Measurements from ENCODE around the gene PKD1L1.
A peak's percentile ranks its signal among the peaks of the same experiment; 100 is the strongest.
"Not testable (repeated sequence)": the region's sequence is repeated elsewhere in the genome, so short reads cannot be mapped to it uniquely, and the experiment has no call there.

The PKD1L1 gene

GRCh38 chr7:47931005-47932004, 17.0 kb downstream of the PKD1L1 start:
- POLR2A ChIA-PET = no interaction called here
- no peak for TF ChIP-seq ZSCAN18 (tag by site-specific recombination; IDR thresholded peaks at IDR 0.05)
- no peaks in the 10 kb centered on the region for H3K4me1 ChIP-seq (ENCODE audit: control insufficient read depth, insufficient read depth, low read length)
- no peak overlapping the region for H3K27ac ChIP-seq (ENCODE audit: extremely low read depth, low read depth, low read length)
- H3K9me3 ChIP-seq (ENCODE audit: control insufficient read depth, insufficient read depth, low read depth, low read length) = no peaks in the 10 kb centered on the region
- H3K36me3 ChIP-seq (ENCODE audit: control insufficient read depth in 2 of 2, insufficient read depth in 1 of 2, low read length in 2 of 2) = no peaks in the 10 kb centered on the region
- CTCF ChIA-PET = interaction anchor here (1.2 to 2.1 kb wide), 2 partner anchors 14 to 112 kb away, joined by 3 to 10 read pairs; no protein-coding TSS in a partner anchor
- no peak overlapping the region for H3K4me3 ChIP-seq (ENCODE audit: low read depth, low read length)

- Histone ChIP-seq H3K27ac (ENCODE audit: extremely low read depth, low read depth, low read length) (no peak overlapping the region), H3K4me1 (ENCODE audit: control insufficient read depth, insufficient read depth, low read length) (no peaks in the 10 kb centered on the region), H3K36me3 (ENCODE audit: control insufficient read depth in 2 of 2, insufficient read depth in 1 of 2, low read length in 2 of 2) (no peaks in the 10 kb centered on the region), H3K4me3 (ENCODE audit: low read depth, low read length) (no peak overlapping the region), H3K9me3 (ENCODE audit: control insufficient read depth, insufficient read depth, low read depth, low read length) (no peaks in the 10 kb centered on the region)
- TF ChIP-seq ZNF488 (tag by site-specific recombination; IDR thresholded peaks at IDR 0.05) (no peak), SCRT1 (tag by site-specific recombination; IDR thresholded peaks at IDR 0.05; ENCODE audit: borderline replicate concordance) (no peak), ZNF433 (tag by site-specific recombination; IDR thresholded peaks at IDR 0.05; ENCODE audit: low read depth) (no peak), ZSCAN30 (tag by site-specific recombination; IDR thresholded peaks at IDR 0.05) (no peak), SP7 (tag by site-specific recombination; IDR thresholded peaks at IDR 0.05) (no peak)
- ChIA-PET CTCF (no interaction called here), POLR2A (no interaction called here)
Observed at GRCh38 chr7:47924266-47924665, 24.0 kb downstream of the PKD1L1 start.

- H3K27ac ChIP-seq (ENCODE audit: extremely low read depth, low read depth, low read length); H3K4me1 ChIP-seq (ENCODE audit: control insufficient read depth, insufficient read depth, low read length); H3K36me3 ChIP-seq (ENCODE audit: control insufficient read depth in 2 of 2, insufficient read depth in 1 of 2, low read length in 2 of 2); POLR2A ChIA-PET; H3K4me3 ChIP-seq (ENCODE audit: low read depth, low read length); H3K9me3 ChIP-seq (ENCODE audit: control insufficient read depth, insufficient read depth, low read depth, low read length): not testable (repeated sequence)
- CTCF ChIA-PET = interaction anchor here (0.6 kb wide), 1 partner anchor 740 kb away, joined by 3 read pairs; no protein-coding TSS in a partner anchor
- TF ChIP-seq ZNF518A (tag by site-specific recombination; conservative IDR thresholded peaks at IDR 0.05; ENCODE audit: low read depth) = peak; percentile 80
- TF ChIP-seq ZXDB (tag by site-specific recombination; IDR thresholded peaks at IDR 0.05) = 0 out of 2 replicates have a peak, but pooled peaks have one; percentile 46
- peak; percentile 72 for TF ChIP-seq ZBTB11 (tag by site-specific recombination; conservative IDR thresholded peaks at IDR 0.05; ENCODE audit: low read depth)
- TF ChIP-seq REST (tag by site-specific recombination; IDR thresholded peaks at IDR 0.05) = peak; percentile 51; the same call in 1 of the 2 replicates
- TF ChIP-seq ZNF266 (tag by site-specific recombination; IDR thresholded peaks at IDR 0.05; ENCODE audit: low read depth) = 0 out of 2 replicates have a peak, but pooled peaks have one; percentile 30
- 0 out of 2 replicates have a peak, but pooled peaks have one; percentile 48 for TF ChIP-seq ZNF558 (tag by site-specific recombination; IDR thresholded peaks at IDR 0.05)
Observed at GRCh38 chr7:47923081-47923875, 25.0 kb downstream of the PKD1L1 start.

All from HEK293 (cell line).